Neutrophil (primary cell): ENCODE data around the gene PLEKHM3.

ENCODE experiments used
- H3K27ac ChIP-seq: fragments of 200-600 bp; sonication (generic); 2 replicates; pipeline ENCODE4 v1.5.1; 2016; ENCODE audit warnings: mild to moderate bottlenecking, moderate library complexity
- H3K27me3 ChIP-seq: fragments of 200-600 bp; sonication (generic); 2 replicates; pipeline ENCODE4 v1.6.0; 2016; ENCODE audit warnings: mild to moderate bottlenecking
- H3K36me3 ChIP-seq: fragments of 200-600 bp; sonication (generic); 2 replicates; pipeline ENCODE4 v1.5.1; 2017
- H3K4me1 ChIP-seq, 2 experiments: fragments of 200-600 bp in 1 of 2; sonication (generic) in 1 of 2; 1 replicate in 1 of 2; 2 replicates in 1 of 2; pipeline versions ENCODE4 v1.5.1 to v1.6.1; 2013 to 2016; ENCODE audit warnings: low read depth in 1 of 2, low read length in 1 of 2, mild to moderate bottlenecking in 1 of 2, moderate library complexity in 1 of 2; ENCODE audit not compliant: control insufficient read depth in 1 of 2, insufficient read depth in 1 of 2
- H3K4me3 ChIP-seq, 2 experiments: fragments of 200-600 bp in 1 of 2; sonication (generic) in 1 of 2; 1 replicate in 1 of 2; 2 replicates in 1 of 2; pipeline ENCODE4 v1.5.1; 2013 to 2016; ENCODE audit warnings: low read depth in 1 of 2, low read length in 1 of 2, mild to moderate bottlenecking in 1 of 2, moderate library complexity in 1 of 2
- H3K9me3 ChIP-seq: fragments of 200-600 bp; sonication (generic); 2 replicates; pipeline ENCODE4 v1.5.1; 2016
- CTCF ChIP-seq: fragments of 200-600 bp; sonication (generic); IDR thresholded peaks from 2 replicates; pipeline ENCODE4 v1.5.1; 2016; ENCODE audit warnings: antibody characterized with exemption

Gene PLEKHM3

GRCh38 chr2:208065476-208065875 lies 40.1 kb upstream of the PLEKHM3 start:
- Histone ChIP-seq H3K4me3 (no peak overlapping the region), H3K27ac (no peak overlapping the region), H3K4me1 (no peaks in the 10 kb centered on the region), H3K27me3 (no peaks in the 10 kb centered on the region), H3K9me3 (no peaks in the 10 kb centered on the region), H3K36me3 (no peaks in the 10 kb centered on the region)
- TF ChIP-seq CTCF, result no peak

DNA sequence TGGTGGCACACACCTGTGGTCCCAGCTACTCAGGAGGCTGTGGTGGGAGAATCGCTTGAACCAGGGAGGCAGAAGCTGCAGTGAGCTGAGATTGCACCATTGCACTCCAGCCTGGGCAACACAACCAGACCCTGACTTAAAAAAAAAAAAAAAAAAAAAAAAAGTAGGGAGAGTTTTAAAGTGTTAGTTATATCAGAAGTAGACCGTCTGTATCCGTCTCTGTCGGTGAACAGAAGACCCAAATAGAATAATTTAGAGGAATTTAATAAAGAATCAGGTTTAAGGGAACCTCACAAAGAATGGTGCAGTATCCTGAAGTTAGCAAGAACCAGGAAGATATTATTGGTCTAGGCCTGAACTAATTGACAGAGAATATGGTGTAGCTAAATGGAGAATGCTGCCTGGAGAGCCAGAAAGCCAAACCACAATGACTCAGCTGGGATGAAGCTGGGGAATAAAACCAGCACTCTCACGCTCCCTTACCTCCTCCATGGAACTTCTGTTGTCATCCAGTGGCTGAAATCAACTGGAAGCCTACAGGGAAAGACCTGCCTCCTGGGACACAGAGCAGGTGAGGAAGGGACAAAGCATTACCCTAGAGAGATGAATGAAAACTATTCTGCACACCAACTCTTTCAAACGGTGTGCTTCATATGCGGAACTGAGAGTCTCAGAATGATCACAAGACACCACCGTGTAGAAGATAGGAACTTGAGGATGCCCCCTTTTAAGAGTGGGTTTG lies 39.1 kb upstream of the PLEKHM3 start:
- Histone ChIP-seq H3K4me3 (no peak overlapping the region), H3K4me1 (no peaks in the 10 kb centered on the region), H3K27me3 (no peaks in the 10 kb centered on the region), H3K9me3 (no peaks in the 10 kb centered on the region), H3K27ac (no peak overlapping the region), H3K36me3 (no peaks in the 10 kb centered on the region)
- no peak for TF ChIP-seq CTCF

GRCh38 chr2:208062961-208063360 lies 37.6 kb upstream of the PLEKHM3 start:
- Histone ChIP-seq H3K36me3 (no peaks in the 10 kb centered on the region), H3K4me1 (no peaks in the 10 kb centered on the region), H3K27ac (no peak overlapping the region), H3K4me3 (no peak overlapping the region), H3K27me3 (no peaks in the 10 kb centered on the region), H3K9me3 (no peaks in the 10 kb centered on the region)
- TF ChIP-seq CTCF, result no peak

DNA sequence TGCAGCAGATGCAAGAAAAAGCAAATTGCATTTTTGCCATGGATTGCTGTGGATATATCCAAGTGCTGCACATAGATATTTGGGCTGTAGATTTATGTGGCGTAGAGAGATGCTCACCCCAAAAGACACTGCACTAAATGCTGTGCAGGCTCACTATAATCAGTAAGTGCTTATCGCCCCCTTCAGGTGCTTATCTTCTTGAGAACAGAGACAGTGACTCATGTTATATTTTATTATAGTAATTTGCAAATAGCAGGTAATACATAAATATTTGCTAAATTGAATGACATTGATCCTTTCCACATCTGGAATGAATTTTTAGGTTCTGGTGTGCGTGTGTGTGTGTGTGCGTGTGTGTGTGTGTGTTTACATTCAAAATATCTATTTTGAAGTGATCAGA lies 36.8 kb upstream of the PLEKHM3 start:
- TF ChIP-seq CTCF, result no peak

GRCh38 chr2:208057108-208057507 lies 31.8 kb upstream of the PLEKHM3 start:
- no peaks in the 10 kb centered on the region for H3K27me3 ChIP-seq
- H3K4me1 ChIP-seq, result peaks cover 4 to 7% of the 10 kb centered on the region in 2 experiments
- no peak overlapping the region for H3K27ac ChIP-seq
- H3K36me3 ChIP-seq, result no peaks in the 10 kb centered on the region
- TF ChIP-seq CTCF, result no peak
- no peaks in the 10 kb centered on the region for H3K9me3 ChIP-seq
- no peak overlapping the region for H3K4me3 ChIP-seq

More for the DNA sequence above, 36.8 kb upstream of the PLEKHM3 start:
- H3K27ac ChIP-seq, result no peak overlapping the region
- no peaks in the 10 kb centered on the region for H3K36me3 ChIP-seq
- no peak overlapping the region for H3K4me3 ChIP-seq
- no peaks in the 10 kb centered on the region for H3K27me3 ChIP-seq
- no peaks in the 10 kb centered on the region for H3K4me1 ChIP-seq
- no peaks in the 10 kb centered on the region for H3K9me3 ChIP-seq
